ENCODE data around the gene GNL2.

GNL2 gene

GRCh38 chr1:37595440-37596181 lies at the start of gene GNL2:
Gene GNL2 (minus strand): TSS chr1:37595937. CDS start chr1:37595822, 115 bp downstream.
- DNase-seq: peak; percentile 98

GRCh38 chr1:37641059-37641458 lies 45.3 kb upstream of the GNL2 start:
- no peak for DNase-seq

GRCh38 chr1:37636435-37636834 lies 40.7 kb upstream of the GNL2 start:
- DNase-seq: no peak

GRCh38 chr1:37634992-37635902 lies 39.5 kb upstream of the GNL2 start:
- no peak for DNase-seq

- no peak for DNase-seq
Observed at GRCh38 chr1:37634244-37634991, 38.7 kb upstream of the GNL2 start, which contains the start of gene RSPO1. Gene RSPO1 (minus strand): TSS chr1:37634892. CDS start chr1:37629661, 5,231 bp downstream.

- DNase-seq: no peak
Observed at GRCh38 chr1:37633938-37634243, 38.2 kb upstream of the GNL2 start.

- DNase-seq: no peak
Observed at GRCh38 chr1:37633040-37633937, 37.6 kb upstream of the GNL2 start.

GRCh38 chr1:37631036-37631435 lies 35.3 kb upstream of the GNL2 start:
- no peak for DNase-seq

- no peak for DNase-seq
Observed at GRCh38 chr1:37630426-37631028, 34.8 kb upstream of the GNL2 start.

- DNase-seq: no peak
Observed at GRCh38 chr1:37629726-37630425, 34.1 kb upstream of the GNL2 start.

- no peak for DNase-seq
Observed at GRCh38 chr1:37629008-37629407, 33.3 kb upstream of the GNL2 start.

- DNase-seq: no peak
Observed at GRCh38 chr1:37628026-37628556, 32.4 kb upstream of the GNL2 start.

- DNase-seq: no peak
Observed at GRCh38 chr1:37622131-37622530, 26.4 kb upstream of the GNL2 start.

GRCh38 chr1:37621326-37621870 lies 25.7 kb upstream of the GNL2 start:
- no peak for DNase-seq

- DNase-seq: no peak
Observed at GRCh38 chr1:37620707-37621106, 25.0 kb upstream of the GNL2 start.

GRCh38 chr1:37616330-37616729 lies 20.6 kb upstream of the GNL2 start:
- DNase-seq: no peak

- no peak for DNase-seq
Observed at GRCh38 chr1:37614105-37614504, 18.4 kb upstream of the GNL2 start.

- DNase-seq: no peak
Observed at GRCh38 chr1:37612186-37612585, 16.4 kb upstream of the GNL2 start.

GRCh38 chr1:37609994-37610393 lies 14.3 kb upstream of the GNL2 start:
- no peak for DNase-seq

GRCh38 chr1:37609002-37609401 lies 13.3 kb upstream of the GNL2 start:
- DNase-seq: no peak

Measured in activated T-cell treated with anti-CD3 and anti-CD28 coated beads, Interleukin-2, amount 50 U/mL, for 1 hour (primary cell).